Stimulated activated CD8-positive, alpha-beta memory T cell treated with anti-CD3 and anti-CD28 coated beads, Interleukin-12 subunit alpha, Interleukin-12 subunit beta, amount 100 ng/mL, for 1 hour (primary cell): Measurements from ENCODE around the gene ACCS.

Source experiments
- DNase-seq: peaks from one replicate; pipeline ENCODE4 v3.0.0-alpha.2; 2020; ENCODE audit warnings: low read depth

ACCS gene

DNA sequence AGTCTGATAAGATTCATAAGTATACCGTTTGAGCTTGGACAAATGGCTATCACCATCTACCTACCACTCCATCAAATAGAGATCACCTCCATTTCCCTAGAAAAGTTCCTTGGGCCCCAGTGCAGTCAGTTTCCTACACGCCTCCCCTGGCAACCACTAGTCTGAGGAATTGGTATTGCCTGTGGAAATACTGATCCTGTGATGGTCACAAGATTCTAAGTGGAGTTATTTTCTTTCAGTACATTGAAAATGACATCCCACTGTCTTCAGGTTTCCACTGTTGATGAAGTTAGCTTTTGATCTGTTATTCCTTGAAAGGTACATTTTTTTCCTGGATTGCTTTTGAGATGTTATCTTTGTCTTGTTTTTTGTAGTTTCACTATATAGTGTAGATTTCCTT lies 22.9 kb upstream of the ACCS start:
- DNase-seq = no peak

DNA sequence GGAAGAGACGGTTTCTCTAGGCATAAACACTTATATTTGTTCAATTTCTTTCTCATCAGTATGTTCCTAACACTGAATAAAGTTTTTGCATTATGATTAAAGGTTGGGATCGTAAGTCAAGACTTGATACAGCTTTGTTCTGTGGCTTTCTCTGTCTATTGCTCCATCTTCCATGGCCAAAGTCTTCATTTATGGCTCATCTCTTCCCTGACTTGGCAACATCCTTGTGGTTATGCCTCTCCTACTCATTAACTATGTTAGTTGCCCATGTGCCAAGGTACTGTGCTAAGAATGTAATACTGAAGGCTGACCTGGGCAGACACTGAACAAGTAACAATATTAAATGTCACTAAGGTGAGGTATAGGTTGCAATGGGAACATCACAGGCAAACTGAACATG lies 19.9 kb upstream of the ACCS start:
- no peak for DNase-seq

DNA sequence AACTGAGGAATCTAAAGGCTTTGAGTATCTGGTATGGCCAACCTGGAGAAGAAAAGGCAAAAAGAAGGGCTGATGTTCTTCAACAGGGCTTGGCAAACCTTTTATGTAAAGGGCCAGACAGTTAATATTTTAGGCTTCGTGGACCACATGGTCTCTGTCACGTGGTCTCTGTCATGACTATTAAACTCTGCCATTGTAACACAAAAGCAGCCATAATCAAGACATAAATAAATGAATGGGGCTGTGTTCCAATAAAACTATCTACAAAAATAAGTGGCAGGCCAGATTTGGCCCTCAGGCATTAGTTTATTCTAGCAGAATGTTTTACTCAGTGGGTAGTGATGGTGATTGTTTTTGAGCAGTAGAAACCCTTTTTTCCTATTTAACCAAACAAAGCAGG lies 18.8 kb upstream of the ACCS start:
- no peak for DNase-seq

DNA sequence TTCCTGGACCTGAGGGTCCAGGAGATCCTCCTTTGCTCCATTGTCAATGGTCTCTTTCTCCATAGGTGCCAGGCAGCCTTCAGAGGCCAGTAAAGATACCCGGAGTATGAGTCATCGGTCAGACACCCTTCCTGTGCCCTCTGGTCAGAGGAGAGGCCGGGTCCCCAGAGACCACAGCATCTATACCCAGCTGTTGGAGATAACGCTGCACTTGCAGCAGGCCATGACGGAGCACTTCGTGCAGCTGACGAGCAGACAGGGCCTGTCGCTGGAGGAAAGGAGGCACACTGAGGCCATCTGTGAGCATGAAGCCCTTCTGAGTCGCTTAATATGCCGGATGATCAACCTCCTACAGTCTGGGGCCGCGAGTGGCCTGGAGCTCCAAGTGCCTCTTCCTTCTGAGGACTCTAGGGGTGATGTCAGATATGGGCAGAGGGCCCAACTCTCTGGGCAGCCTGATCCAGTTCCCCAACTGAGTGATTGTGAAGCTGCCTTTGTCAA lies 18.1 kb upstream of the ACCS start, which contains the start of gene ACCSL:
ACCSL (plus strand) TSS at position 51 of the 501 bp plus-strand sequence; CDS start at position 107, 56 bp downstream.
- no peak for DNase-seq

DNA sequence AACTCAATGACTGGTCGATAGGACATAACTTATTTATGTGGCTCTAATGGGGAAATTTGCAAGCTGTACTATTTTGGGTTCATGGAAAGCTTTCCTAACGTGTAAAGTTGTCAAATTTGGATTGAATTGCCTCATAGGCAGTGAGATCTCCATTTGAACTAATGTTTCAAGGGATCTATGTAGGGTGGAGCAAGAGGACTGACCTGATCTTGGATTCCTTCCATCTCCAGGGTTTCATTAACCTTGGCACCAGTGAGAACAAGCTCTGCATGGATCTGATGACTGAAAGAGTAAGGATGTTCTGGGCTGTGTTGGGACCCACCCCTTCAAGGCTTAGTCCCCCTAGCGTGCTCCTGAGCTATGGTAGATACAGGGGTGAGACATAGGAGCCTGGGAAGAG lies 16.2 kb upstream of the ACCS start:
- no peak for DNase-seq

DNA sequence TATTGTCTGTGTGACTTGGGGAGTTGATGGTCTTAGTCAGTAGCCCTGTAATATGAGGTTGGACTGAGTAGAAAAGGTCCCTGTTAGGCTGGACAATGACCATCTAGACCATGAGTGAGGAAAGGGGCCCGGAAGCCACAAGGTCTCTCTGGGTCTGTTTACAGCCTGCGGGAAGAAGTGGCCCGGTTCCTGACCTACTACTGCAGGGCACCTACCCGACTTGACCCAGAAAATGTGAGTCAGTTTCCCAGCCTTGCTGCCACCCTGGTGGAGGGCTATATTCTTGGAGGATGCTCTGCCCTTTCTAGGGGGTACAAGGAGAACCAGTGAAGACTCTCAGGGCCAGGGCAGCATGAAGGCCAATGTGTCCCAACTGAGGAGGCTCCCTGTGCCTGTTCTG lies 14.9 kb upstream of the ACCS start:
- no peak for DNase-seq

DNA sequence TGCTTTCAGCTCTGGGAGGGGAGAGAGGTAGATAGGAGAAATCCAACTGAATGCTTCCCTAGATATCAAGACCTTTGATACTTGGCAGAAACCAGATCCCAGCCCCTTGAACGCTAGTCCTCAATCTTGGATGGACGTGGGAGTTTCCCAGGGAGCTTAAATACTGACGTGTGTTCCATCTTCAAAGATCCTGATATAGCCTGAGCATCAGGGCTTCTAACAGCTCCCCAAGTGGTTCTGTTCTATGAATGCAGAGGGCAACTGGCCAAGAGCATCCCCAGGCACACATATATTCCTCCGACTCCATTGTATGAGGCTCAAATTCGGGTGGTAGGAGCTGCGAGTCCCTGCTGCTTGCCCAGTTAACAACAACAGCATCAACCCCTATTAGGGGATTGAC lies 8.7 kb upstream of the ACCS start:
- DNase-seq = no peak

DNA sequence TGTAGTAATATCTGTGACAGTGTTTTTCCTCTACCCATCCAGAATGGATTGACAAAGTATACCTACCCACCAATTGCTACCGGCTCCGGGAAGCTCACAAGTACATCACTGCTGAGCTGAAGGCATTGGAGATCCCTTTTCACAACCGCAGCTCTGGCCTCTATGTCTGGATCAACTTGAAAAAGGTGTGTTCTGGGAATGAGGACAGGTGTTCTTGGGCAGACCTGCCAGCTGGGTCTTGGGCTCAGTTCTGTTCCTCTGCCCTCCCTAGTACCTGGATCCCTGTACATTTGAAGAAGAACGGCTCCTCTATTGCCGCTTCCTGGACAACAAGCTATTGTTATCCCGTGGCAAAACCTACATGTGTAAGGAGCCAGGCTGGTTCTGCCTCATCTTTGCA lies 7.8 kb upstream of the ACCS start:
- no peak for DNase-seq

DNA sequence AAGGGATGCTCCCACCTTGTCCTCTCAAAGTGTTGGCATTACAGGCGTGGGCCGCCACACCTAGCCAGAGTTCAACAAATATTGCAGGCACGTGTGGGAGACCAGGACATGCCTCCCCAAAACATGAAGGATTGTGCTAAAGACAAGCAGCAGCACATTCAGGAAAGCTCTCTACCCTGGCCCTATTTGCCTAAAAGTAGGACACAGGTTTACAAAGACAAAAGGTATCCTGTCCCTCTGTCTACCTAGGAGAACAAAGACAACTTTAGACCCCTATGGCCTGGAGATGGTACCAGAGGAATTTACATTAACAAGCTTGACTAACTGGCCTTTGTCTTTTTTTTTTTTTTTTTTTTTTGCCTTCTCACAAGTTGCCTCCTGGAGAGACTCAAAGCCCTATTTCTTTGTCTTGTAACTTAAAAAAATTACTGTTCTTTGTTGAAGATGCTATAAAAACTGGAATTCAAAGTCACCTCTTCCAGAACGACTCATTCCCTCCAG lies 859 bp upstream of the ACCS start:
- no peak for DNase-seq

DNA sequence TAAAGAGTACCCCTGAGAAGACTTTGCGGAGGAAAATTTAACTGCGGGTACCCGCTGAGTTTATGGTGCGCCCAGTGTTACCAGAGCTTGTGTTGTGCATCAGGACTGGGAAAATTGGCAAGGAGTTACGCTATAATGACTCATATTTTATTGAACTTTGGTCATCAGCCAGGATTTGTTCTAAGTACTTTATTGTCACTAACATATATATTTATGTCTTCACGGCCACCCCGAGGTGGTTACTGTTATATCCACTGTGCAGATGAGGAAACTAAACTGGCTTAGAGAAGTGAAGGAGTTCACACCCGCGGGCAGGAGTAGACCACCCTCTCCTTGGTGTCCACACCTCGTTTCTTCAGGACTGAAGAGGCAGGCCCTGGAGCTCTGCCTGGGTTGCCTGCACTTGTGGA lies 667 bp downstream of the ACCS start:
- no peak for DNase-seq

DNA sequence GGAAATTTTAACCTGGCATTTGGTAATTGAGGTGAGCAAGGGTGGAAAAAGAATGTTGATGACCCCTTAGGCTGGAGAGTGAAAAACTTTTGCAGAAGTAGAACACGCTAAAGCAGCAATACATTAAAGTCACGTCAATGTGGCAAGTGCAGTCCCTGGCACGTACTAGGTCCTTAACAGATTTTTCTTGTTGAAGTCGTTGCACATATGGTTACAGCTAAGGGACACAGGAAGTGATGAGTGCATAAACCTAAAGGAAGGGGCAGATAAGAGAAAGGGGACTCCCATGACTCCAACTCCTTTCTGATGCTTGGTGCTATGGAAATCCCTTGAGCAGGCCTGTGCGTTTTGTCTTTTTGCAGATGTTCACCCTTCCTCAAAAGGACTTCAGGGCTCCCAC lies 1.2 kb downstream of the ACCS start:
- no peak for DNase-seq

DNA sequence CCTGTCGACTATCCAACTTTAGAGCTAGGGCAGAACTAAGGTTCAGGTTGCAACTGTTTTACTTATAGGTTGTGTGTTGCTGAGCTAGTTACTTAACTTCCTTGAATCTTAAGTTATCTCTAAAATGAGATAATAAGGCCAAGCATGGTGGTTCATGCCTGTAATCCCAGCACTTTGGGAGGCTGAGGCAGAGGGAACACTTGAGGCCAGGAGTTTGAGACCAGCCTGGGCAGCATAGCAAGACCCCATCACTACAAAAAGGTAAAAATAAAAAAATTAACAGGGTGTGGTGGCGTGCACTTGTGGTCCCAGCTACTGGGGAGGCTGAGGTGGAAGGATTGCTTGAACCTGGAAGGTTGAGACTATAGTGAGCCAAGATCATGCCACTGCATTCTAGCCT lies 2.1 kb downstream of the ACCS start:
- no peak for DNase-seq

DNA sequence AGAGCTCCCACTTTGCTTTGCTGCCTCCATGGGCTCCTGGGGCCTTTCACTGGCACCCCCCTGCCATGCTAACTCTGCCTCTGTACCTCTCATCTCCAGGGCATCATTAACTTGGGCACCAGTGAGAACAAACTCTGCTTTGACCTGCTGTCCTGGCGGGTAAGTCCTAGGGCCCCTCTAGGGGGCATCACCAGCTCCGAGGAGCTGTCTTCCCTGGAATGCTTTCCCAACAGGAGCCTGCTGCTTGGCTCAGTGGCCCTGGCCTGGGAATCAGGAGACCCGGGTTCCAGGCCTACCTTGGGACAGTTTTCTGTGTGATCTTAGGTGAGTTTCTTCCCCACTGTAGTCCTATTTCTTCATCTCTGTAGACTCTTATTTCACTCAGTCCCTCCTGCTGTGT lies 5.1 kb downstream of the ACCS start:
- DNase-seq = no peak

DNA sequence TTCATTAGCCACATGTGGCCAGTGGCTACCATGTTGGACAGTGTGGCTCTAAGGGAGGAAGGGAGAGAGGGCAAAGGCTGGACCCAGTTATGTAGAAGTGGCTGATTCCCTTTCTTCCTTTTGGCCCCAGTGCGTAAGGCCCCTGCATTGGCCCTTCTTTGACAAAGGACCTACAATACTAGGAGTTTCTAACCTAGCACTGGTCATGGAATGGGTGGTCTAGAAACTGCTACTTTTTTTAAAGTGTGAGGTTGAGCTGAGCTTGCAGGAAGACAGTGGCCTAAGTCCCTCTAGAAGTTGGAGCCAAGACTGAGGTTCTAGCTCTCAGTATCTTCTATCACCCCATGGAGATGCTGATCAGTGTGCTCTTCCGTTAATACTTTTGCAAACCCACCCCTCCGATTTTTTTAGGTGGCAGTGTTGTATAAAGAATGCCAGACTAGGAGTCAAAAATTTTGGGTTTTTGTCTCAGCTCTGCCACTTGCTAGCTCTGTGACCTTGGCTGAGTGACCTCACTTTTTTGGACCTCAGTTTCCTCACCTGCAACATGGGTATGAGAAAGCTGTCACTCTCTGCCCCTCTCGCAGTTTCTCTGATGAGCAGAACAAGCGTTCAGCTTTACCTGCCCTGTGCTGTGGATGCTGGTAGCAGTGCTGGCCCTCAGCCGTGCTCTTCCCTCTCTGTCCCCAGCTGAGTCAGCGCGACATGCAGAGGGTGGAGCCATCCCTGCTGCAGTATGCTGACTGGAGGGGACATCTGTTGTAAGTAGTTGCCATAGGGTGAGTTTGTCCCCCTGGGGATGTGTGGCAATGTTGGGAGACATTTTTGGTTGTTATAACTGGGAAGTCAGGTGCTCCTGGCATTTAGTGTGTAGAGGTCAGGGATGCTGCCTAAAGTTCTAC lies 6.9 kb downstream of the ACCS start:
- DNase-seq = no peak

DNA sequence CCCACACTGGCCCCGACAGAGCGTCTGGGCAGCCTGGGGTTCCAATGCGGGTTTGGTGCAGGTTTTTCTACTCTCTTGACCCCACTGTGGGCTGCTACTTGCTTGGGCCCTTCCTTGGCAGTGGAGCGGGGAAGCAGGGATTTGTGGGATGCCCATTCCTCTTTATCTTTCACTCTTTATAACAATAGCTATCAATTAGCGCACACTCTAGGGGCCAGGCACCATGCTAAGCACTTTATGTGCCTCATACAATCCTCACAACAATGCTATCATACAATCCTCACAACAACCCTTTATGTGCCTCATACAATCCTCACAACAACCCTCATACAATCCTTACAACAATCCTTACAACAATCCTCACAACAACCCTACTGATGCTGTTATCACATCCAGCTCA lies 12.7 kb downstream of the ACCS start:
- no peak for DNase-seq

DNA sequence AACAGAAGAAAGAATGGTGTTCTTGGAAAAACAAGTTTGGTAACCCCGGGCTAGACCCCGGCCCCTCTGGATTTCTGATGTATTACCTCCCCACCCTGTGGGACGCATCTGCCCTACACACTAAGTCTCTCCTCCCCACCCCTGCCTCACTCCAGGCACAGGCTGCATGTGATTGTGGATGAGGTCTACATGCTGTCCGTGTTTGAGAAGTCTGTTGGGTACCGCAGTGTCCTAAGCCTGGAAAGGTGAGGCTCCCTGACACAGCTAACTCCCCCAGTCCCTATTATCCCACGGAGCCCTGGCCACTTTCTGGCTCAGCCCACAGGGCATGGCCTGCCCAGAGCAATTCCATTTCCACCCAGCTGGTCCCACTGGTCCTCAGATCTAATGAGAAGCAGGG lies 13.3 kb downstream of the ACCS start:
- DNase-seq = no peak

DNA sequence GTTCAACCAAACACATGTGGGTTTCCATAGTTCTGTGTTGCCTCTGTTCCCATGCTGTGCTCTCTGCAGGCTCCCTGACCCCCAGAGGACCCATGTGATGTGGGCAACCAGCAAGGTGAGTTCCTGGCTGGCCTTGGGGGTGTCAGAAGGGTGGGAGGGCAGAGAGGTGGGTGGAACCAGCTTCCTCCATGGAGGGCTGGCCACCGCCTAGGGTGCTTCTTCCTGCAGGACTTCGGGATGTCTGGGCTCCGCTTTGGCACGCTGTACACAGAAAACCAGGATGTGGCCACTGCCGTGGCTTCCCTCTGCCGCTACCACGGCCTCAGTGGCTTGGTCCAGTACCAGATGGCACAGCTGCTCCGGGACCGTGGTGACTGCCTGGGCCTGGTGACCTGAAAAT lies 14.9 kb downstream of the ACCS start:
- no peak for DNase-seq

DNA sequence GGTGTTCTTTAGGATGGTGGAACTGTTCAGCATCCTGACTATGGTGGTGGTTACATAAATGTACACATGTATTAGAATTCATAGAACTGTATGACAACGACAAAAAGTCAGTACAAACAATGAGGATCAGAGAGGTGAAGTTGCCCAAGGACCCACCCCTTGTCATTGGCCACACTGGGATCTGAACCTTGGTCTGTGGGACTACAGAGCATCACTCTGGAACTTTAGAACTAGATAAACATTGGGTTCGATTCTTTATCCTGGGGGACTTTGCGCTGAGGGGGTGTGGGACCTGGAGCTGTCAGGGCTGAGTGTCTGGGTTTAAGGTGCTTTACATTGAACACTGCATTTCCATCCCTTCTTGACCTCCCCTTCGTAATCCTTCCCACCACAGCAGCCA lies 16.6 kb downstream of the ACCS start:
- no peak for DNase-seq

DNA sequence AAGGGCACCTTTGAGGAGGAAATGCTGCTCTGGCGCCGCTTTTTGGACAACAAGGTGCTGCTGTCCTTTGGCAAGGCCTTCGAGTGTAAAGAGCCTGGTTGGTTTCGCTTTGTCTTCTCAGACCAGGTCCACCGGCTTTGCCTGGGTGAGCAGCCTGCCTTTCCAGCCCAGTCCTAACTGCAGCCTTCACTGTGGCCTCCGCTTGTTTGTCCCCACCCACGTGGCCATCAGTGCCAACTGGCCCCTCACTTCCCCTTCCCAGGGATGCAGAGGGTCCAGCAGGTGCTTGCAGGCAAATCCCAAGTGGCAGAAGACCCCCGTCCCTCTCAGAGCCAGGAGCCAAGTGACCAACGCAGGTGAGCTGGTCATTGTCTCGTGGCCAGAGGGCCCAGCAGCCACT lies 17.4 kb downstream of the ACCS start:
- no peak for DNase-seq

DNA sequence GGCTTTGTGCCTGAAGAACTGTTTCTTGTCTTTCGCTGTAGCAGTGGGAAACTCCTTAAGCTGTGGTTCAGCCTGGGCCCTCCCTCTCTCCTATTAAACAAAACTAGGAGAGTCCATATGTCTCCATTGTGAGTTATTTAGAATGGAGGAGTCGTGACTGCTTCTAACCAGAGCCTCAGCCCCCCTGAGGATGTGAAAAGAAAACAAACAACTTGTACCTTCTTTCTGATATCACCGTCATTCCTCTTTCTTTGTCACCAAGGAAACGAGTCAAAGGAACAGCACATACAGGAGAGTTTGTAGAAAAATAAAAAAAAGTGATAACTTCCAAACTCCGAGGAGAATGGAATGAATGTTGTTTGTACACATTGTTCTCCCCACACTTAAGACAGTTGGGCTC lies 17.8 kb downstream of the ACCS start:
- no peak for DNase-seq

DNA sequence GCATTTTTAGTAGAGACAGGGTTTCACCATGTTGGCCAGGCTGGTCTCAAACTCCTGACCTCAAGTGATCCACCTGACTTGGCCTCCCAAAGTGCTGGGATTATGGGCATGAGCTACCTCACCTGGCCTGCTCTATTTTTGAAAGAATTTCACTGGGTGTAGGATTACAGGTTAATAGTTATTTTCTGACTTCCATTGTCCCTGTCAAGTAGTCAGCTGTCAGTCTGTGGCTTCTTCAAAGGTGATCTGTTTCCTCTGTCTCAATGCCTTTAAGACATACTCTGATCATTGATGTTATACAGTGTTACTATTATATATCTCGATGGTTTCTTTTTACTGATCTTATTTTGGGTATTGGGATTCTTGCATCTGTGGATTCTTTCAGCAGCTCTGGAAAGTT lies 19.3 kb downstream of the ACCS start:
- no peak for DNase-seq

DNA sequence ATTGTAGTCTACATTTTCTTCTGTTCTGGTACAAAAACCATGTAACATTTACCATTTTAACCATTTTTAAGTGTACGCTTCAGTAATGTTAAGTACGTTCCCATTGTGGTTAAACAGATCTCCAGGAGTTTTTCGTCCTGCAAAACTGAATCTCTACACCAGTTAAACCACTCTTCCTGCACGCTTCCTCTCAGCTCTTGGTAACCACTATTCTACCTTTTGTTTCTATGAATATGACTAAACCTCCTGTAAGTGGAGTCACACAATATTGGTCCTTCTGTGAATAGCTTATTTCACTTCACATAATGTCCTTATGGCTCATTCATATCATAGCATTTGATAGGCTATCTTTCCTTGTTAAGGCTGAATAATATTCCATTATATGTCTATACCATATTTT lies 22.3 kb downstream of the ACCS start:
- no peak for DNase-seq

DNA sequence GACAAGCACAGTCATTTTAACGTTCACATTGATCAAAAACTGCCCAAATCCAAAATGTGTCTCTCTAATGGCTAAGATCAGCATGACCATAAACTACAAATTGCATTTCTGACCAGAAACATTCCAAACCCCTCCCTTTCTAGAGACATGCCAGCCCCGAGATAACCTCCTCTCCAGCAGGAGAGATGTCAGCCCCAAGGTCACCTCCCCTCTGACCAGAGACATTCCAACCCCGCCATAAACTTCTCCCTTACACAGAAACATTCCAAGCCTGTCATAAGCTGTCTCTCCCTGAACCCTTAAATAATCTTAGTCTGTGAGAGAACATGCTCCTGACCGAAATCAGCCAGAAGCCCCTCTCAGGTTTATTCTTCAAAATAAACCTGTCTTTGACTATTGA lies 22.8 kb downstream of the ACCS start:
- DNase-seq = no peak

DNA sequence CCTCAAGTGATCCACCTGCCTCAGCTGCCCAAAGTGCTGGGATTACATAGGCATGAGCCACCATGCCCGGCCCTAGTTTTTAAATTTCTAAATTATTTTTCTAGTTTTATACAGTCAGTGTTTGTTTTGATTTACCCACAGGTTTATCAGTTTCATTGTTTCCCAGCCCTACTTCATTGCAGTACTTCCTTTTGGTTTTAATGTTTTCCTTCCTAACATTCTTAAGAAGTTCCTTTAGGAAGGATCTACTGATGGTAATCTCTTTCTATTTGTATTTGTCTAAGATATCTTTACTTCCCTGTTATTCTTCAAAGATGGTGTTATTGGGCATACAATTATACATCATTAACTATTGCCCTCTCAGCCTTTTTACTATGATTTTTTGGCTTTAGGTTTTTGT lies 24.5 kb downstream of the ACCS start:
- no peak for DNase-seq
